GM12873 (cell line): Measurements from ENCODE around the gene C2CD2.

ENCODE experiments used
- CTCF ChIP-seq: IDR thresholded peaks from 2 replicates; pipeline ENCODE4 v1.5.1; 2012; ENCODE audit warnings: low read depth, mild to moderate bottlenecking, moderate library complexity, low read length, control low read depth; ENCODE audit not compliant: insufficient read depth; ENCODE audit errors: missing control alignments

The C2CD2 gene

GRCh38 chr21:41993744-41994143 is 39.9 kb upstream of the C2CD2 start:
- no peak for TF ChIP-seq CTCF

- TF ChIP-seq CTCF = no peak
Measured at GRCh38 chr21:41992576-41992975, 38.8 kb upstream of the C2CD2 start.

DNA sequence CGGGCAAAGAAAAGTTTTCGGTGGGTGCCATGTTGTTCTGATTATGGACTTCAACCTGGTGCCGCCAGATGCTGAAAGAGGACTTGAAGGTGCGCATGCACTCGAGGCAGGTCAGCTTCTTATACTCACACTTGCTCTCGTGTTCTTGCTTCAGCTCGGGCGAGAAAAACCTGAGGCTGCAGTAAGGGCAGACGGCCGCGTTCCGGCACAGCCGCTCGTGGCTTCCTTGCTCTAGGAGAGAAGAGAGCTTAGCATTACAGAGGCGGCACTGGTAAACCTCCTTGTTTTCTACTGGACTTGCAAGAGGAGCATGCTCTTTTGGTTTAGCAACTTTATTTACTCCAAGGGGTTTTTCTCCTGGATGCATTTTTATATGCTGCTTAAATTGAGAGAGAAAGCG is 37.8 kb upstream of the C2CD2 start:
- no peak for TF ChIP-seq CTCF

GRCh38 chr21:41989698-41990097 is 35.9 kb upstream of the C2CD2 start:
- TF ChIP-seq CTCF = no peak

DNA sequence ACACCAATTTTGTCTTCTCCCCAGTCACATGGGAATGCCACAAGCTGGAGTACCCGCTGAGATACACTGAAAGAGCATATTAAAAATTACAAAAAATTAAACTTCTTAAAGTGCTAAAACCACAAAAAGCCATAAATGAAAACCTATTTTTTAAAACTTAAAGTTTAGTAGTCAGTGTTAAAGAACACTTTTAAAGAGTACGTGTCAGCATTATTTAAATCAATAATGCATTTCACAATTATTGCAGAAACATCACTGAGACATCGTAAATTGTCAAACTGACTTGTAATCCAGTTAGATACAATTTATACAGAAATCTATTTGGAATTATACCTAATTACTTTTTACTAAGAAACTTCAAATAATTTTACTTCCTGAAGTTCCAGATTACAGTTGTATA is 33.5 kb upstream of the C2CD2 start:
- no peak for TF ChIP-seq CTCF

DNA sequence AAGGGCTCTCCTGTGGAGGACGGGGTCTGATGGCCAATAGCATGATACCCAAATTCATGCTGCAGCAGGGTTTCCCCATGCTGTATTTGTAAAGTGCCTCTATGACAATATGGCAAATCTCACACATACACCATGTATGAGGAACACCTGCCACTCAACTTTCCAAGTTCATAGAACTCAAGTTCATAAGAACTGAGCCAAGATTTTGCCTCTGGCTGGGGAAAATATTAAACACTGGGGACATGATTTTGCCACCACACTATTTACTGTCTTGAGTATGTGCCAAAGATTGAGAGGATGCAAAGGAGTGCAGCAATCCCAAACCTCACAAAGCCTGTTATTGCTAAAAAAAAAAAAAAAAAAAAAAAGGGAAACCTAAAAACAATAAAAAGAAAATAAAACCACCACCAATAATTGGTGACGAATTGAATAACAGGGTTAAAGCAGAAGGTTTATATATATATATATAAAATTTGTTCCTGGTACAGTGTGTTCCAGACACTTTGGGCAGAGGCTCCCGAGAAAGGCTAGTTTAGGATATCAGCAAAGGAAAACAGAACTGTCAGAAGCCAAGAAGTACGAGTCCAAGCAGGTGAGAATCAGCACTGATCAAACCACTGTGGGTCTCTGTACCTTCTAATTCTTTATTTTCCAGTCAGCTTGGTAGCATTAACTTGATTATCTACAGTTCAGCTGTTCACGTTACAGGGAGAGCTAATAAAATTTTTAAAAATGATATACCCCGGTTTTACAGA is 32.0 kb upstream of the C2CD2 start:
- no peak for TF ChIP-seq CTCF

DNA sequence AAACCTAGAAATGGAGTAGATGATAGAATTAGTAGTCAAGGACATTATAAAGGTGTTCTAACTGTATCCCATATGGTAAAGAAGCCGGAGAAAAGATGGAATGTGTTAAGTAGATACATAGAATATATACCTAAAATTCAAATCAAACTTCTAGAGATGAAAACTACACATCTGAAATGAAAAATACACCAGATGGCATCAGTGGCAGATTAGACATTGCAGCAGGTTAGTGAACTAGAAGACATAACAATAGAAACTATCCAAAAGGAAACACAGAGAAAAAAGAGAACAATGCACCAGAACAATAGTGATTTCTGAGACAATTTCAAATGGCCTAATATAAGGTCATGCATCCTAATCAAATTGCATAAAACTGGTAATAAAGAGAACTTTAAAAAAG is 29.4 kb upstream of the C2CD2 start:
- TF ChIP-seq CTCF = no peak
